PFSK-1 (cell line): Measurements from ENCODE around the gene TMEM259.

Experiments used
- REST ChIP-seq, 2 experiments: IDR thresholded peaks; 2 replicates each; pipeline versions ENCODE4 v1.6.1 to v1.8.0; 2011 to 2012; ENCODE audit warnings: low read depth in 2 of 2, low read length in 2 of 2, control low read depth in 1 of 2, inconsistent platforms in 1 of 2, mild to moderate bottlenecking in 1 of 2, moderate library complexity in 1 of 2; ENCODE audit not compliant: insufficient read depth in 1 of 2
- TAF1 ChIP-seq: IDR thresholded peaks from 2 replicates; pipeline ENCODE4 v1.6.1; 2012; ENCODE audit warnings: low read length, control low read depth, borderline replicate concordance; ENCODE audit not compliant: insufficient read depth

- TF ChIP-seq TAF1 (no peak), REST (IDR thresholded peaks at IDR 0.05; ENCODE audit: insufficient read depth in 1 of 2, low read depth in 2 of 2, low read length in 2 of 2) (no peak)
Measured at GRCh38 chr19:1050989-1051788, 30.3 kb upstream of the TMEM259 start.
